Thoracic aorta (tissue), 2 donors: ENCODE results near the gene DLX2. TPM values are rescaled to one million over a fixed set of nuclear protein-coding genes. Genes with fewer than 3 reads are reported as not detected.

Experiments
- ATAC-seq: fragments of 150-250 bp; one replicate; pipeline ENCODE4 v1.8.0; 2017; ENCODE audit warnings: low read depth; ENCODE audit not compliant: insufficient number of reproducible peaks, low FRiP score
- DNase-seq: peaks from one replicate; pipeline ENCODE4 v3.0.0-alpha.2; 2020; ENCODE audit warnings: low spot score
- H3K27ac ChIP-seq, 2 donors: fragments of 200-600 bp; sonication (generic); 1 replicate in 1 of 2; 2 replicates in 1 of 2; pipeline ENCODE4 v1.5.1; 2016; ENCODE audit warnings: mild to moderate bottlenecking in 2 of 2, moderate library complexity in 2 of 2
- H3K27me3 ChIP-seq: fragments of 200-600 bp; sonication (generic); replicated peaks from 2 replicates; pipeline ENCODE4 v1.6.0; 2016; ENCODE audit warnings: mild to moderate bottlenecking; ENCODE audit not compliant: insufficient read depth
- H3K36me3 ChIP-seq: fragments of 200-600 bp; sonication (generic); one replicate; pipeline ENCODE4 v1.5.1; 2016
- H3K4me1 ChIP-seq, 2 donors: fragments of 200-600 bp; sonication (generic); 1 replicate in 1 of 2; 2 replicates in 1 of 2; pipeline versions ENCODE4 v1.5.1 to v1.6.0; 2016; ENCODE audit warnings: low read depth in 2 of 2, mild to moderate bottlenecking in 1 of 2; ENCODE audit not compliant: control insufficient read depth in 1 of 2
- H3K4me3 ChIP-seq: fragments of 200-600 bp; sonication (generic); 2 replicates; pipeline ENCODE4 v1.5.1; 2016; ENCODE audit warnings: mild to moderate bottlenecking
- H3K9me3 ChIP-seq: fragments of 200-600 bp; sonication (generic); 2 replicates; pipeline ENCODE4 v1.5.1; 2016
- total RNA-seq, 2 donors: library from RNA; depleted of rRNA; stranded (reverse); fragments of >200 nt; gene quantifications; one replicate each; pipeline versions ENCODE4 v1.1.0 to v1.2.3, GENCODE V29; 2016
- TF ChIP-seq, protein P1 (sequence below): fragments of 200-600 bp; sonication (generic); IDR thresholded peaks from one replicate; pipeline ENCODE4 v1.5.1; 2019; ENCODE audit warnings: antibody characterized with exemption

The DLX2 gene
- total RNA-seq, 2 donors from 2014 or later = 1.6 TPM; not detected in 1

GRCh38 chr2:172113617-172114016 lies 10.9 kb upstream of the DLX2 start:
- Histone ChIP-seq H3K4me3 (no peak overlapping the region), H3K9me3 (no peaks in the 10 kb centered on the region), H3K27me3 (peaks cover 4% of the 10 kb centered on the region), H3K27ac (no peak overlapping the region), H3K4me1 (no peaks in the 10 kb centered on the region), H3K36me3 (no peaks in the 10 kb centered on the region)
- no peak for DNase-seq
- no peak for ATAC-seq
- TF ChIP-seq, protein P1, sequence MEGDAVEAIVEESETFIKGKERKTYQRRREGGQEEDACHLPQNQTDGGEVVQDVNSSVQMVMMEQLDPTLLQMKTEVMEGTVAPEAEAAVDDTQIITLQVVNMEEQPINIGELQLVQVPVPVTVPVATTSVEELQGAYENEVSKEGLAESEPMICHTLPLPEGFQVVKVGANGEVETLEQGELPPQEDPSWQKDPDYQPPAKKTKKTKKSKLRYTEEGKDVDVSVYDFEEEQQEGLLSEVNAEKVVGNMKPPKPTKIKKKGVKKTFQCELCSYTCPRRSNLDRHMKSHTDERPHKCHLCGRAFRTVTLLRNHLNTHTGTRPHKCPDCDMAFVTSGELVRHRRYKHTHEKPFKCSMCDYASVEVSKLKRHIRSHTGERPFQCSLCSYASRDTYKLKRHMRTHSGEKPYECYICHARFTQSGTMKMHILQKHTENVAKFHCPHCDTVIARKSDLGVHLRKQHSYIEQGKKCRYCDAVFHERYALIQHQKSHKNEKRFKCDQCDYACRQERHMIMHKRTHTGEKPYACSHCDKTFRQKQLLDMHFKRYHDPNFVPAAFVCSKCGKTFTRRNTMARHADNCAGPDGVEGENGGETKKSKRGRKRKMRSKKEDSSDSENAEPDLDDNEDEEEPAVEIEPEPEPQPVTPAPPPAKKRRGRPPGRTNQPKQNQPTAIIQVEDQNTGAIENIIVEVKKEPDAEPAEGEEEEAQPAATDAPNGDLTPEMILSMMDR = no peak

DNA sequence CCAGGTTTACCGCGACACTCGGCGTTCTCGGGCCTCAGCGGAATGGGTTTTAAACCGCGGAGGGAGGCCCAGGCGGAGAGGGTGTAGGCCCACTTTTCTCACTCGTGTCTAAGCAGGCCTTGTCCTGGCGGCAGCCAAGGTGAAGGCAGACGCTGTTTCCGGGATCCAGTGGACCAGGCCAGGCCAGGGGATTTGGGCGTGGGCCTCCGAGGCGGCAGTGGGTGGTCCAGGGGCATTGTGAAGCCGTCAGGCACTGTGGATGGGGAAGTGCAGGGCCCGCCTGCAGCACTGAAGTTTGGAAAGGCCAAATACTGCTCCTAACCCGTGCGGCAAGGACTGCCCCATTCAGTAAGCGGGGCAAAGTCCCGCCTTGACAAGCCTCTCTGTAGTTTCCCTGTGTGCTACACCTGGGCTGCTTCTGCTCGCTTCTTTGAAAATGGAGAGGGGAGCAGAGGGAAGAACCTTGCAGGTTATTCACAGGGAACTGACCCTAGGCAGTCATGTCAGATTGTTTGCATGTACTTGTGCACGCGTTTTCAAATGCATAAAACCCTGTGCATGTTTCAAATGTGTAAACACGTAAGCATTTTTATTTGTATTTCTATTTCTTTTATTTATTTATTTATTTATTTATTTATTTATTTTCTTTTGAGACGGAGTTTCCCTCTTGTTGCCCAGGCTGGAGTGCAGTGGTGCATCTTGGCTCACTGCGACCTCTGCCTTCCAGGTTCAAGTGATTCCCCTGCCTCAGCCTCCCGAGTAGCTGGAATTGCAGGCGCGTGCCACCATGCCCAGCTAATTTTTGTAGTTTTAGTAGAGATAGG lies 7.5 kb upstream of the DLX2 start:
- TF ChIP-seq, protein P1 = no peak
- H3K4me1 ChIP-seq = peaks cover 14% of the 10 kb centered on the region in 2 donors
- peaks cover 27% of the 10 kb centered on the region for H3K27me3 ChIP-seq
- no peak for DNase-seq
- no peaks in the 10 kb centered on the region for H3K9me3 ChIP-seq
- no peak overlapping the region for H3K27ac ChIP-seq
- H3K4me3 ChIP-seq = no peak overlapping the region
- H3K36me3 ChIP-seq = no peaks in the 10 kb centered on the region
- ATAC-seq = no peak

DNA sequence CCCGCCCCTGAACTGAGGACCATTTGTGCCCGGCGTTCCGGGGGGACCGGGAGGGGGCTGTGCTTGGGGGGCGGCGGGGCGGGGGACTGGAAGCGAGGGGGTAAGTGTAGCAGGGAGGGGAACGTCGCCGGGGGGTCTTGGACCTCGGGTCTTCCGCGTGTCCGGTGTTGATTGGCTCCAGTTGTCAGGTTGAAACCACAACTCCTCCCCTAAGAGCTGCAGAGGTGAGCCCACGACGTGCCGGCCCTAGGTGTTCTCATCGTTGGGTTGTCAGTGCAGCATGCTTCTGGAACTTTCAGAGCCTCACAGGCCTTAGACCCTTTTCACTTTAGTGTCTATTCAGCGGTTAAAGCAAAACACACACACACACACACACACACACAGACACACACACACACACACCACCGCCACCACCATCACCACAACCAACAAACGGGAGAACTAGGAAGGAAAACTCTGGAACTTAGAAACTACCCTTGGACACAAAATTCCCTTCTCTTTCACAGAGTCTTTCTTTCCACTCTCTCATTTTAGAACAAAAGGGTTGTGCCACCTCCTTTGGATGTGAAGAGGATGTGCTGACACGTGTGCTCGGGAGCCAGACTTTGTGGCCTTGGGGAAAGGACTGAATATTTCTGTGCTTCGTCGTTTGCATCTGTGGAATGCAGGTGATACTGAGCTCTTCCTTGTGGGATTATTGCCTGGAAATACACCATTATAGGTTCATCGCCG lies 6.7 kb upstream of the DLX2 start:
- peaks cover 34% of the 10 kb centered on the region for H3K27me3 ChIP-seq

GRCh38 chr2:172108587-172108930 lies 5.9 kb upstream of the DLX2 start:
- Histone ChIP-seq H3K9me3 (no peaks in the 10 kb centered on the region), H3K27me3 (peaks cover 43% of the 10 kb centered on the region), H3K27ac (no peak overlapping the region), H3K4me1 (peaks cover 14% of the 10 kb centered on the region in 2 donors), H3K36me3 (no peaks in the 10 kb centered on the region), H3K4me3 (no peak overlapping the region)
- DNase-seq = no peak
- no peak for ATAC-seq
- TF ChIP-seq, protein P1 = no peak

More for the DNA sequence above, 6.7 kb upstream of the DLX2 start:
- ATAC-seq (no peak), DNase-seq (no peak)
- H3K4me3 ChIP-seq = no peak overlapping the region
- TF ChIP-seq, protein P1 = no peak
- H3K9me3 ChIP-seq = no peaks in the 10 kb centered on the region
- no peak overlapping the region for H3K27ac ChIP-seq
- H3K4me1 ChIP-seq = peaks cover 14% of the 10 kb centered on the region in 2 donors
- no peaks in the 10 kb centered on the region for H3K36me3 ChIP-seq
